ENCODE data around the gene C16orf74. TPM values are rescaled to one million over a fixed set of nuclear protein-coding genes. Genes with fewer than 3 reads are reported as not detected.

Gene C16orf74
- total and polyA plus RNA-seq, 3 donors from 2014 or later: 3.8 to 6.0 (median 4.3) TPM

- no peaks in the 10 kb centered on the region for H3K4me1 ChIP-seq
- H3K27me3 ChIP-seq: no peaks in the 10 kb centered on the region
- H3K27ac ChIP-seq: no peak overlapping the region
- no peaks in the 10 kb centered on the region for H3K36me3 ChIP-seq (ENCODE audit: low read depth, missing control alignments)
- H3K9me3 ChIP-seq: no peaks in the 10 kb centered on the region
- H3K4me3 ChIP-seq: no peak overlapping the region
- WGBS, 2 donors: 93 to 98% methylated on average over 8 to 12 of the region's 12 CpGs
- TF ChIP-seq POLR2A (IDR thresholded peaks at IDR 0.05): no peak
- TF ChIP-seq, protein P1, sequence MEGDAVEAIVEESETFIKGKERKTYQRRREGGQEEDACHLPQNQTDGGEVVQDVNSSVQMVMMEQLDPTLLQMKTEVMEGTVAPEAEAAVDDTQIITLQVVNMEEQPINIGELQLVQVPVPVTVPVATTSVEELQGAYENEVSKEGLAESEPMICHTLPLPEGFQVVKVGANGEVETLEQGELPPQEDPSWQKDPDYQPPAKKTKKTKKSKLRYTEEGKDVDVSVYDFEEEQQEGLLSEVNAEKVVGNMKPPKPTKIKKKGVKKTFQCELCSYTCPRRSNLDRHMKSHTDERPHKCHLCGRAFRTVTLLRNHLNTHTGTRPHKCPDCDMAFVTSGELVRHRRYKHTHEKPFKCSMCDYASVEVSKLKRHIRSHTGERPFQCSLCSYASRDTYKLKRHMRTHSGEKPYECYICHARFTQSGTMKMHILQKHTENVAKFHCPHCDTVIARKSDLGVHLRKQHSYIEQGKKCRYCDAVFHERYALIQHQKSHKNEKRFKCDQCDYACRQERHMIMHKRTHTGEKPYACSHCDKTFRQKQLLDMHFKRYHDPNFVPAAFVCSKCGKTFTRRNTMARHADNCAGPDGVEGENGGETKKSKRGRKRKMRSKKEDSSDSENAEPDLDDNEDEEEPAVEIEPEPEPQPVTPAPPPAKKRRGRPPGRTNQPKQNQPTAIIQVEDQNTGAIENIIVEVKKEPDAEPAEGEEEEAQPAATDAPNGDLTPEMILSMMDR (IDR thresholded peaks at IDR 0.05): no peak
- no peak for DNase-seq
- intact Hi-C loops (cut with DNase I; ENCODE audit: low total_unique reads): no loop called here
Measured at GRCh38 chr16:85724936-85725335, 26.0 kb downstream of the C16orf74 start.

- Histone ChIP-seq H3K27ac (no peak overlapping the region), H3K9me3 (no peaks in the 10 kb centered on the region), H3K27me3 (no peaks in the 10 kb centered on the region), H3K4me1 (no peaks in the 10 kb centered on the region), H3K4me3 (no peak overlapping the region), H3K36me3 (ENCODE audit: low read depth, missing control alignments) (no peaks in the 10 kb centered on the region)
- DNase-seq: no peak
- intact Hi-C loops (cut with DNase I; ENCODE audit: low total_unique reads): no loop called here
- WGBS, 2 donors: 85 to 86% methylated on average over 16 to 20 of the region's 20 CpGs
- no peak for TF ChIP-seq POLR2A (IDR thresholded peaks at IDR 0.05)
- TF ChIP-seq, protein P1 (IDR thresholded peaks at IDR 0.05): no peak
Measured at GRCh38 chr16:85724126-85724879, 26.6 kb downstream of the C16orf74 start.

DNA sequence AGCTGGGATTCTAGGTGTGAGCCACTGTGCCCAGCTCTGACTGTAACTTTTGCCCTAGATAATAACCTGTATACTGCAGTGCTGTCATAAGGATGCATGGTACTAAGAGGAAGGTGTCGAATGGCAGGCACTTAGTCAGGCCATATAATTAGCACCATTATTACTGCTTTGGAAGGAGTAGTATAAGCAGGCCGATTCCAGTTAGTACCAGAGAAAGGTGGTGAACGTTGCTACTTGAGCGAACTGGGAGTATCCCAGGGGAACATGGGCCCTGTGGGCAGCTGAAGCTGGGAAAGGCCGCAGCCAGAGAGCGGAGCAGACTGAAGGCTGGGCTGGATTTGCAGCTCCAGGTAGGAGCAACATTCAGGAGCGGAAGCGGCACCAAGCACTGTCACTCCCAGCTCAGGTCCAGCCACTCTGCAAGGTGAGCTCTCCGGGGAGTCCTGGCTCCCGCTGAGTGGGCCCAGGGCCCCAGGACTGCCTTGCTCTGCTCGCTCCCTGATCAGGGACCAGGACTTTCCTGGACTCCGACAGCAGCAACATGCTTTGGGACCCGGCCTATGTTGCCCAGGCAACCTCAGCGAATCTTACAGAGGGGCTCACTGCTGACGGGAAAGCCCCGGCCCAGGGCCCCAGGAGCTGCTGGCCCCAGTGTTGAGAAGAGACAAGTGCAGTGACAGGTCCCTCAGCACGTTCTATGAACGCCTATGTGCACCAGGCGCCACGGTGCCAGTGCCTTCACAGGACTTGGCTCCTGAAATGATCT lies 28.6 kb downstream of the C16orf74 start:
- intact Hi-C loops (cut with DNase I; ENCODE audit: low total_unique reads): no loop called here
- no peak for DNase-seq
- no peaks in the 10 kb centered on the region for H3K36me3 ChIP-seq (ENCODE audit: low read depth, missing control alignments)
- no peak overlapping the region for H3K4me3 ChIP-seq
- no peaks in the 10 kb centered on the region for H3K27me3 ChIP-seq
- peaks cover 3% of the 10 kb centered on the region for H3K4me1 ChIP-seq
- H3K9me3 ChIP-seq: no peaks in the 10 kb centered on the region
- TF ChIP-seq, protein P1 (IDR thresholded peaks at IDR 0.05): no peak
- no peak for TF ChIP-seq POLR2A (IDR thresholded peaks at IDR 0.05)
- H3K27ac ChIP-seq: no peak overlapping the region
- 93 to 96% methylated on average over 13 to 20 of the region's 20 CpGs for WGBS, 2 donors

DNA sequence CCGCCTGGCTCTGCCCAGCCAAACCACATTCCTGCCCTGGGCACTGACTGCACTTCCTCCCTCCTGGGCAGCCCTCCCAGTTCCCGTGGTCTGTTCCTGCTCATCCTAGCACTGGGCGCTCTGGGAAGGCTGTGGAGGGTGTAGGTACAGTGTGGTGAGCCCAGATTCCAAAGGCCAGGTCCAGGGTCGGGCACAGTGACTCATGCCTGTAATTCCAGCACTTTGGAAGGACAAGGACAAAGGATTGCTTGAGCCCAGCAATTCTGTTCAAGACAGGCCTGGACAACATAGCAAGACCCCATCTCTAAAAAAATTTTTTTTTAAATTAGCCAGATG lies 30.6 kb downstream of the C16orf74 start:
- intact Hi-C loops (cut with DNase I; ENCODE audit: low total_unique reads): no loop called here
- DNase-seq: no peak
- 96 to 97% methylated on average over 3 to 4 of the region's 4 CpGs for WGBS, 2 donors

More for the DNA sequence above, 30.6 kb downstream of the C16orf74 start:
- Histone ChIP-seq H3K4me1 (peaks cover 3% of the 10 kb centered on the region), H3K4me3 (no peak overlapping the region), H3K9me3 (no peaks in the 10 kb centered on the region), H3K27ac (no peak overlapping the region), H3K36me3 (ENCODE audit: low read depth, missing control alignments) (no peaks in the 10 kb centered on the region), H3K27me3 (no peaks in the 10 kb centered on the region)
- TF ChIP-seq, protein P1 (IDR thresholded peaks at IDR 0.05): no peak
- no peak for TF ChIP-seq POLR2A (IDR thresholded peaks at IDR 0.05)
